GM21526 (cell line): ENCODE measurements around the gene GRK3.

Source experiments
- ATAC-seq: cut with Tn5 transposase; IDR thresholded peaks from one replicate; pipeline ENCODE4 v1.9.1; 2021; ENCODE audit warnings: moderate library complexity; ENCODE audit not compliant: unreplicated experiment, low FRiP score

The GRK3 gene

GRCh38 chr22:25775531-25775930 is 211.1 kb downstream of the GRK3 start:
- no peak for ATAC-seq

- ATAC-seq = no peak
Measured at GRCh38 chr22:25777411-25777810, 212.9 kb downstream of the GRK3 start.

DNA sequence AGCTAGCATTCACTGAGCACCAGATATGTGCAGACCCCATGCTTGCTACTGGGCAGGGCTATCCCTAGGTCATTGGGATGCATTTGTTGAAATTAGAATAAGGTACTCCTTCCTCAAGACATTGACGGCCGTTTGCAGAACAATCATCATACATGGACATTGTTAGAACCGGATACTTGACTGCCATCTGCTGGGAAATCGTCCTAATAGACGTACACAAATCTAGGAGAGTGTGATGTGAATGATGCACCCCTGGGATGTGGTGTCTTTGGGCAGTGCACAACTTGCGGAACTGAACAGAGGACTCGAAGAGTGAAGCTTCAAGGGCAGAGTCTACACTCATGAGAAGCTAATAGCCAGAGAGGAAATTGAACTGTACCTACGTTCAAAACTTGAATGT is 213.4 kb downstream of the GRK3 start:
- ATAC-seq = no peak
